ENCODE data around the gene C9orf152. TPM values are rescaled to one million over a fixed set of nuclear protein-coding genes. Genes with fewer than 3 reads are reported as not detected.
"Not testable (repeated sequence)": the region's sequence is repeated elsewhere in the genome, so short reads cannot be mapped to it uniquely, and the experiment has no call there.

Gene C9orf152
- total RNA-seq, 1 donor from 2014 or later = not detected

GRCh38 chr9:110198357-110198756 is 9.6 kb downstream of the C9orf152 start:
- no peak overlapping the region for H3K4me3 Mint-ChIP-seq (ENCODE audit: unreplicated experiment)
- TF ChIP-seq, protein P1, sequence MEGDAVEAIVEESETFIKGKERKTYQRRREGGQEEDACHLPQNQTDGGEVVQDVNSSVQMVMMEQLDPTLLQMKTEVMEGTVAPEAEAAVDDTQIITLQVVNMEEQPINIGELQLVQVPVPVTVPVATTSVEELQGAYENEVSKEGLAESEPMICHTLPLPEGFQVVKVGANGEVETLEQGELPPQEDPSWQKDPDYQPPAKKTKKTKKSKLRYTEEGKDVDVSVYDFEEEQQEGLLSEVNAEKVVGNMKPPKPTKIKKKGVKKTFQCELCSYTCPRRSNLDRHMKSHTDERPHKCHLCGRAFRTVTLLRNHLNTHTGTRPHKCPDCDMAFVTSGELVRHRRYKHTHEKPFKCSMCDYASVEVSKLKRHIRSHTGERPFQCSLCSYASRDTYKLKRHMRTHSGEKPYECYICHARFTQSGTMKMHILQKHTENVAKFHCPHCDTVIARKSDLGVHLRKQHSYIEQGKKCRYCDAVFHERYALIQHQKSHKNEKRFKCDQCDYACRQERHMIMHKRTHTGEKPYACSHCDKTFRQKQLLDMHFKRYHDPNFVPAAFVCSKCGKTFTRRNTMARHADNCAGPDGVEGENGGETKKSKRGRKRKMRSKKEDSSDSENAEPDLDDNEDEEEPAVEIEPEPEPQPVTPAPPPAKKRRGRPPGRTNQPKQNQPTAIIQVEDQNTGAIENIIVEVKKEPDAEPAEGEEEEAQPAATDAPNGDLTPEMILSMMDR (IDR thresholded peaks at IDR 0.05; ENCODE audit: partially characterized antibody, unreplicated experiment) = no peak
- H3K27ac Mint-ChIP-seq (ENCODE audit: unreplicated experiment) = no peak overlapping the region
- no peaks in the 10 kb centered on the region for H3K27me3 Mint-ChIP-seq (ENCODE audit: unreplicated experiment)
- peaks cover 6% of the 10 kb centered on the region for H3K36me3 Mint-ChIP-seq (ENCODE audit: unreplicated experiment)
- no peaks in the 10 kb centered on the region for H3K4me1 Mint-ChIP-seq (ENCODE audit: low read depth, unreplicated experiment)
- no peaks in the 10 kb centered on the region for H3K9me3 Mint-ChIP-seq (ENCODE audit: unreplicated experiment)
- DNase-seq = no peak

- H3K27me3 Mint-ChIP-seq (ENCODE audit: unreplicated experiment) = no peaks in the 10 kb centered on the region
Measured at GRCh38 chr9:110197330-110198187, 10.4 kb downstream of the C9orf152 start.

DNA sequence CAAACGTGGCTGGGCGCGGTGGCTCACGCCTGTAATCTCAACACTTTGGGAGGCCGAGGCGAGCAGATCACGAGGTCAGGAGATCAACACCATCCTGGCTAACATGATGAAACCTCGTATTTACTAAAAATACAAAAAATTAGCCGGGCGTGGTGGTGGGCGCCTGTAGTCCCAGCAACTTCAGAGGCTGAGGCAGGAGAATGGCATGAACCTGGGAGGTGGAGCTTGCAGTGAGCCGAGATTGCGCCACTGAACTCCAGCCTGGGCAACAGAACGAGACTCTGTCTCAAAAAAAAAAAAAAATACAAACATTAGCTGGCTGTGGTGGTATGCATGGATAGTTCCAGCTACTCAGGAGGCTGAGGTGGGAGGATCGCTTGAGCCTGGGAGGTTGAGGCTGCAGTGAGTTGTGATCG is 11.9 kb downstream of the C9orf152 start:
- not testable (repeated sequence) for H3K27ac Mint-ChIP-seq (ENCODE audit: unreplicated experiment); H3K9me3 Mint-ChIP-seq (ENCODE audit: unreplicated experiment); H3K4me3 Mint-ChIP-seq (ENCODE audit: unreplicated experiment); H3K36me3 Mint-ChIP-seq (ENCODE audit: unreplicated experiment); H3K27me3 Mint-ChIP-seq (ENCODE audit: unreplicated experiment); H3K4me1 Mint-ChIP-seq (ENCODE audit: low read depth, unreplicated experiment); DNase-seq

More at GRCh38 chr9:110197330-110198187, 10.4 kb downstream of the C9orf152 start:
- Mint-ChIP-seq H3K27ac (ENCODE audit: unreplicated experiment) (no peak overlapping the region), H3K4me1 (ENCODE audit: low read depth, unreplicated experiment) (no peaks in the 10 kb centered on the region), H3K36me3 (ENCODE audit: unreplicated experiment) (peaks cover 6% of the 10 kb centered on the region), H3K4me3 (ENCODE audit: unreplicated experiment) (no peak overlapping the region), H3K9me3 (ENCODE audit: unreplicated experiment) (no peaks in the 10 kb centered on the region)
- DNase-seq = no peak
- TF ChIP-seq, protein P1 (IDR thresholded peaks at IDR 0.05; ENCODE audit: partially characterized antibody, unreplicated experiment) = no peak

- TF ChIP-seq, protein P1 (IDR thresholded peaks at IDR 0.05; ENCODE audit: partially characterized antibody, unreplicated experiment) = no peak
- Mint-ChIP-seq H3K36me3 (ENCODE audit: unreplicated experiment) (no peaks in the 10 kb centered on the region), H3K27me3 (ENCODE audit: unreplicated experiment) (no peaks in the 10 kb centered on the region), H3K4me1 (ENCODE audit: low read depth, unreplicated experiment) (no peaks in the 10 kb centered on the region), H3K4me3 (ENCODE audit: unreplicated experiment) (no peak overlapping the region), H3K27ac (ENCODE audit: unreplicated experiment) (no peak overlapping the region), H3K9me3 (ENCODE audit: unreplicated experiment) (no peaks in the 10 kb centered on the region)
- DNase-seq = no peak
Measured at GRCh38 chr9:110192531-110193261, 15.3 kb downstream of the C9orf152 start.

GRCh38 chr9:110191615-110192014 is 16.3 kb downstream of the C9orf152 start:
- TF ChIP-seq, protein P1 (IDR thresholded peaks at IDR 0.05; ENCODE audit: partially characterized antibody, unreplicated experiment) = no peak
- DNase-seq = no peak
- no peaks in the 10 kb centered on the region for H3K27me3 Mint-ChIP-seq (ENCODE audit: unreplicated experiment)
- H3K36me3 Mint-ChIP-seq (ENCODE audit: unreplicated experiment) = no peaks in the 10 kb centered on the region
- no peak overlapping the region for H3K27ac Mint-ChIP-seq (ENCODE audit: unreplicated experiment)
- no peaks in the 10 kb centered on the region for H3K9me3 Mint-ChIP-seq (ENCODE audit: unreplicated experiment)
- H3K4me3 Mint-ChIP-seq (ENCODE audit: unreplicated experiment) = no peak overlapping the region
- no peaks in the 10 kb centered on the region for H3K4me1 Mint-ChIP-seq (ENCODE audit: low read depth, unreplicated experiment)
